ENCODE results near the gene SLC32A1. TPM values are rescaled to one million over a fixed set of nuclear protein-coding genes. Genes with fewer than 3 reads are reported as not detected.

SLC32A1 gene
- total and polyA plus RNA-seq, 2 experiments from 2014 or later: not detected

DNA sequence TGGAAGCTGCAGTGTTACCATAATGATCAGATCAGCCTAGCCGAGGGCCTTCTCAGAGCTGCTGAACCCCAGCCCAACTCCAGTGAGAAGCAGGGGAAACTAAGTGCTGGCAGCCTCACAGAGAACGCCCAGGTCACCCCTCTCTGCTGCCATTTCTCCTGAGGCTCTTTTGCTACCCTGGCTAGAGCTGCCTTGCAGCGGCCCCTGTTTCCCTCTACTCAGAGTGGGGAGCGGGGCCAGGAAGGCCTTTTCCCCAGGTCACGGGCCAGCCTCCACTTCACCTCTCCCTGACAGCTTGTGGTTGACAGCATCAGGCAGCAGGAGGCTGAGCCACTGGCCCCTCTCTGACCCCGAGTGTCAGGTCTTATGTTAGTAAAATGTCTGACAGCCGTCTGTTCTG is 46.7 kb downstream of the SLC32A1 start:
- no peaks in the 10 kb centered on the region for H3K4me1 ChIP-seq (ENCODE audit: insufficient read depth)
- H2AFZ ChIP-seq: no peak overlapping the region
- H3K4me3 ChIP-seq: no peak overlapping the region
- no peaks in the 10 kb centered on the region for H4K20me1 ChIP-seq (ENCODE audit: insufficient read depth)
- no peak overlapping the region for H3K27ac ChIP-seq
- WGBS, 2 experiments (ENCODE audit: low coverage in 1 of 2, low lambda C conversion rate in 2 of 2, missing lambda C conversion rate in 2 of 2): 89% methylated on average over 7 of the region's 7 CpGs
- H3K79me2 ChIP-seq (ENCODE audit: insufficient read depth): no peaks in the 10 kb centered on the region
- in situ Hi-C loops (cut with MboI): no loop called here
- H3F3A ChIP-seq (ENCODE audit: insufficient read depth): no peaks in the 10 kb centered on the region
- no peak for DNase-seq
- H3K4me2 ChIP-seq (ENCODE audit: unreplicated experiment): no peak overlapping the region
- peaks cover 10% of the 10 kb centered on the region for H3K36me3 ChIP-seq (ENCODE audit: low read depth)
- no peaks in the 10 kb centered on the region for H3K9me3 ChIP-seq (ENCODE audit: low read depth)
- no peaks in the 10 kb centered on the region for H3K27me3 ChIP-seq (replicated peaks; ENCODE audit: insufficient read depth)
- no peak for TF ChIP-seq EZH2phosphoT487 (IDR thresholded peaks at IDR 0.05; ENCODE audit: insufficient read depth, low read depth)
- TF ChIP-seq EZH2 (IDR thresholded peaks at IDR 0.05; ENCODE audit: insufficient read depth, poor library complexity, severe bottlenecking): no peak
- H3K9ac ChIP-seq: no peak overlapping the region
- H3K9me2 ChIP-seq (ENCODE audit: insufficient read depth): no peaks in the 10 kb centered on the region

DNA sequence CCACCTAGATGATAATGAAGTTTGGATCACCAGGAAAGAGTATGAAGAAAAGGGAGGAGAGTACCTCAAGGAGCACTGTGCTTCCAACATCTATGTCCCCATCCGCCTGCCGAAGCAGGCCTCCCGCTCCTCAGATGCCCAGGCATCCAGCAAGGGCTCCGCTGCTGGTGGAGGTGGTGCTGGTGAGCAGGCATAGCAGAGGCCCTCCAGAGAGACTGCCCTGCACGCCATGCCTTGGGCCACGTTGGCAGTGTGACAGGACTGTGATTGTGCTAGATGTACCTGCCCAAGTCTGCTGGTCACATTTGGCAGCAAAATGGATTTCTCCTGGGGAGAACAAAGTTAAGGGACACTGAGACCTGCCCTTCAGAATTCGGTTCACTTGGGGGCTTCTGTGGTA is 47.3 kb downstream of the SLC32A1 start:
- H3F3A ChIP-seq (ENCODE audit: insufficient read depth): no peaks in the 10 kb centered on the region
- peaks cover 9% of the 10 kb centered on the region for H3K36me3 ChIP-seq (ENCODE audit: low read depth)
- no peak overlapping the region for H3K9ac ChIP-seq
- no peak for TF ChIP-seq EZH2phosphoT487 (IDR thresholded peaks at IDR 0.05; ENCODE audit: insufficient read depth, low read depth)
- TF ChIP-seq EZH2 (IDR thresholded peaks at IDR 0.05; ENCODE audit: insufficient read depth, poor library complexity, severe bottlenecking): no peak
- H3K27ac ChIP-seq: no peak overlapping the region
- no peaks in the 10 kb centered on the region for H3K27me3 ChIP-seq (replicated peaks; ENCODE audit: insufficient read depth)
- H3K4me1 ChIP-seq (ENCODE audit: insufficient read depth): no peaks in the 10 kb centered on the region
- H3K4me2 ChIP-seq (ENCODE audit: unreplicated experiment): no peak overlapping the region
- DNase-seq: no peak
- H3K79me2 ChIP-seq (ENCODE audit: insufficient read depth): no peaks in the 10 kb centered on the region
- H4K20me1 ChIP-seq (ENCODE audit: insufficient read depth): no peaks in the 10 kb centered on the region
- H2AFZ ChIP-seq: no peak overlapping the region
- no peak overlapping the region for H3K4me3 ChIP-seq
- no peaks in the 10 kb centered on the region for H3K9me2 ChIP-seq (ENCODE audit: insufficient read depth)
- 97 to 99% methylated on average over 6 to 7 of the region's 7 CpGs for WGBS, 2 experiments (ENCODE audit: low coverage in 1 of 2, low lambda C conversion rate in 2 of 2, missing lambda C conversion rate in 2 of 2)
- H3K9me3 ChIP-seq (ENCODE audit: low read depth): no peaks in the 10 kb centered on the region
- in situ Hi-C loops (cut with MboI): no loop called here

DNA sequence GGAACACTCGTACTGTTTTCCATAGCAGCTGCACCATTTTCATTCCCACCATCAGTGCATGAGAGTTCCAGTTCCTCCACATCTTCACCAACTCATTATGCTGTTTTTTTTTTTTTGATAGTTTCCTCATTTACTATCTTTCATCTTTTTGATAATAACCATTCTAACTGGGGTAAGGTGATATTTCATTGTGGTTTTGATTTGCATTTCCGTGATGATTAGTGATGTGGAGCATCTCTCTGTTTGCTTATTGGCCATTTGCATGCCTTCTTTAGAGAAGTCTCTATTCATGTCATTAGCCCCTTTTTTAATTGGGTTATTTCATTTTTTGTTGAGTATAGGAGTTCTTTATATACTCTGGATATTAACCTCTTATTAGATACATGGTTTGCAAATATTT is 49.9 kb downstream of the SLC32A1 start:
- TF ChIP-seq EZH2 (IDR thresholded peaks at IDR 0.05; ENCODE audit: insufficient read depth, poor library complexity, severe bottlenecking): no peak
- no peak for TF ChIP-seq EZH2phosphoT487 (IDR thresholded peaks at IDR 0.05; ENCODE audit: insufficient read depth, low read depth)
- Histone ChIP-seq H3K9me3 (ENCODE audit: low read depth) (no peaks in the 10 kb centered on the region), H2AFZ (no peak overlapping the region), H3K4me1 (ENCODE audit: insufficient read depth) (no peaks in the 10 kb centered on the region), H3K27me3 (replicated peaks; ENCODE audit: insufficient read depth) (no peaks in the 10 kb centered on the region), H3F3A (ENCODE audit: insufficient read depth) (no peaks in the 10 kb centered on the region), H3K4me3 (no peak overlapping the region), H4K20me1 (ENCODE audit: insufficient read depth) (no peaks in the 10 kb centered on the region), H3K9me2 (ENCODE audit: insufficient read depth) (no peaks in the 10 kb centered on the region), H3K36me3 (ENCODE audit: low read depth) (peaks cover 5% of the 10 kb centered on the region), H3K4me2 (ENCODE audit: unreplicated experiment) (no peak overlapping the region), H3K79me2 (ENCODE audit: insufficient read depth) (no peaks in the 10 kb centered on the region), H3K9ac (no peak overlapping the region), H3K27ac (no peak overlapping the region)
- DNase-seq: no peak
- in situ Hi-C loops (cut with MboI): no loop called here
- WGBS, 2 experiments (ENCODE audit: low coverage in 1 of 2, low lambda C conversion rate in 2 of 2, missing lambda C conversion rate in 2 of 2): 75% methylated on average over 2 of the region's 2 CpGs

DNA sequence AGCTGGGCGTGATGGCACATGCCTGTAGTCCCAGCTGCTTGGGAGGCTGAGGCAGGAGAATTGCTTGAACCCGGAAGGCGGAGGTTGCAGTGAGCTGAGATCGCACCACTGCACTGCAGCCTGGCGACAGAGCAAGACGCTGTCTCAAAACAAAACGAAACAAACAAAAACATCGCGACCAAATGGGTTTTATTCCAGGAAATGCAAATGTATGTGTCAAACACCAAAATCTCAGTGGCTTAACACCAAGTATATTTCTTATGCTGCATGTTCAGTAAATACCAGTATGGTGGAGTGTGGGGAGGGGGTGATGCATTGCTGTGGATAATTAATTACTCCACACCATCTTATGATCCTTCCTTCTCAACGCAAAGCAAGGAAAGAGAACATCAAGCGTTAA is 52.1 kb downstream of the SLC32A1 start:
- Histone ChIP-seq H3K27ac (no peak overlapping the region), H3K36me3 (ENCODE audit: low read depth) (peaks cover 5% of the 10 kb centered on the region), H4K20me1 (ENCODE audit: insufficient read depth) (no peaks in the 10 kb centered on the region), H3K79me2 (ENCODE audit: insufficient read depth) (no peaks in the 10 kb centered on the region), H3K4me3 (no peak overlapping the region), H3K9me2 (ENCODE audit: insufficient read depth) (no peaks in the 10 kb centered on the region), H2AFZ (no peak overlapping the region), H3K4me1 (ENCODE audit: insufficient read depth) (no peaks in the 10 kb centered on the region), H3F3A (ENCODE audit: insufficient read depth) (no peaks in the 10 kb centered on the region), H3K9me3 (ENCODE audit: low read depth) (no peaks in the 10 kb centered on the region), H3K9ac (no peak overlapping the region), H3K4me2 (ENCODE audit: unreplicated experiment) (no peak overlapping the region), H3K27me3 (replicated peaks; ENCODE audit: insufficient read depth) (no peaks in the 10 kb centered on the region)
- no peak for DNase-seq
- TF ChIP-seq EZH2 (IDR thresholded peaks at IDR 0.05; ENCODE audit: insufficient read depth, poor library complexity, severe bottlenecking): no peak
- no peak for TF ChIP-seq EZH2phosphoT487 (IDR thresholded peaks at IDR 0.05; ENCODE audit: insufficient read depth, low read depth)
- in situ Hi-C loops (cut with MboI): no loop called here
- WGBS, 2 experiments (ENCODE audit: low coverage in 1 of 2, low lambda C conversion rate in 2 of 2, missing lambda C conversion rate in 2 of 2): 95 to 98% methylated on average over 11 of the region's 11 CpGs

Small RNAs within 50 kb of the gene (small RNA-seq; reads per million reads assigned to genes)
- not detected for gene RF00017 (ENCODE audit: low read depth, low replicate concordance)

Other genes with a start within 250 kb of the SLC32A1 start
- not detected in 2 replicates for gene ADIG, start 143.3 kb upstream of the SLC32A1 start, total RNA-seq (2014; rRNA removed; shearing (Covaris generic))
- not detected in 2 replicates for gene ADIG, start 143.3 kb upstream of the SLC32A1 start, polyA plus RNA-seq (2016; fragmentation: Nextera tagmentation; extraction: Ambion mirVana)
- gene ARHGAP40, start 122.7 kb upstream of the SLC32A1 start, total RNA-seq (2014; rRNA removed; shearing (Covaris generic)): not detected in 2 replicates
- gene ARHGAP40, start 122.7 kb upstream of the SLC32A1 start, polyA plus RNA-seq (2016; fragmentation: Nextera tagmentation; extraction: Ambion mirVana): not detected in 2 replicates
- gene ACTR5, start 24.0 kb downstream of the SLC32A1 start, total RNA-seq (2014; rRNA removed; shearing (Covaris generic)): 3.0 and 5.1 TPM in 2 replicates
- 3.4 and 4.0 TPM in 2 replicates for gene ACTR5, start 24.0 kb downstream of the SLC32A1 start, polyA plus RNA-seq (2016; fragmentation: Nextera tagmentation; extraction: Ambion mirVana)
- gene PPP1R16B, start 81.2 kb downstream of the SLC32A1 start, total RNA-seq (2014; rRNA removed; shearing (Covaris generic)): not detected in 2 replicates
- gene PPP1R16B, start 81.2 kb downstream of the SLC32A1 start, polyA plus RNA-seq (2016; fragmentation: Nextera tagmentation; extraction: Ambion mirVana): 0.34 TPM in 1 of 2 replicates, not detected in the other
- 18.2 and 19.0 TPM in 2 replicates for gene FAM83D, start 201.9 kb downstream of the SLC32A1 start, total RNA-seq (2014; rRNA removed; shearing (Covaris generic))
- gene FAM83D, start 201.9 kb downstream of the SLC32A1 start, polyA plus RNA-seq (2016; fragmentation: Nextera tagmentation; extraction: Ambion mirVana): 11.4 and 13.1 TPM in 2 replicates
- 10.7 and 17.1 TPM in 2 replicates for gene DHX35, start 237.9 kb downstream of the SLC32A1 start, total RNA-seq (2014; rRNA removed; shearing (Covaris generic))
- gene DHX35, start 237.9 kb downstream of the SLC32A1 start, polyA plus RNA-seq (2016; fragmentation: Nextera tagmentation; extraction: Ambion mirVana): 3.4 and 4.5 TPM in 2 replicates